HG02798 (cell line): Measurements from ENCODE around the gene MAGEF1.

Source experiments
- ATAC-seq: cut with Tn5 transposase; IDR thresholded peaks from one replicate; pipeline ENCODE4 v1.9.1; 2021; ENCODE audit warnings: mild to moderate bottlenecking; ENCODE audit not compliant: unreplicated experiment, poor library complexity

Gene MAGEF1

DNA sequence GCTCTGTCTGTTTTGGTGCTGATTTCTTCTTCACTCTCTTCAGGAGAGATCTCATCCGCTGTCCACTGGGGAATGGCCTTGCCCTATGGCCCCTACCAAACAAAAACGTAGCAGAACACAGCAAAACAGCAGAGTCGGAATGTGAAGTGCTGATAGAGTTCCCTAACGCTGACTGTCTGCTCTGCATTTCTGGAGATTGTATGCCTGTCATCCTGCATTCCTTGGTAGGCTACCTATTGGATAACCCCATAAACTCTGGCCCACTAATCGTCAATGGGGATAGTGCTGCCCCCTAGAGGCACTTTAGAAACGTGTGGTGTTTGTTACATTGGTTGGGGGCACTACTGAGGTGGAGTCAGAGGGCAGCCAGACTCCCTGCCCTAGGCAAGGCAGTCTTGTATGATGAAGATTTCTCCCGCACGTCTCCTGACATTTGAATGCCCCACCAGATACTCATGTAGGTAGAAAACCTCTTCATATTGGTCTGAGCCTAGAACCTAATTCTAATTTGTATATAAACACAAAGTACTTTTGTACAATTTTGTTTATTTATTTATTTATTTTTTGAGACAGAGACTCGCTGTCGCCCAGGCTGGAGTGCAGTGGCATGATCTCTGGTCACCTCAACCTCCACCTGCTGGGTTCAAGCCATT is 15.6 kb upstream of the MAGEF1 start:
- ATAC-seq: no peak

- no peak for ATAC-seq
These were observed 14.6 kb upstream of the MAGEF1 start for GRCh38 chr3:184726497-184726896.

- ATAC-seq: no peak
These were observed 13.4 kb upstream of the MAGEF1 start for GRCh38 chr3:184725176-184725719.

DNA sequence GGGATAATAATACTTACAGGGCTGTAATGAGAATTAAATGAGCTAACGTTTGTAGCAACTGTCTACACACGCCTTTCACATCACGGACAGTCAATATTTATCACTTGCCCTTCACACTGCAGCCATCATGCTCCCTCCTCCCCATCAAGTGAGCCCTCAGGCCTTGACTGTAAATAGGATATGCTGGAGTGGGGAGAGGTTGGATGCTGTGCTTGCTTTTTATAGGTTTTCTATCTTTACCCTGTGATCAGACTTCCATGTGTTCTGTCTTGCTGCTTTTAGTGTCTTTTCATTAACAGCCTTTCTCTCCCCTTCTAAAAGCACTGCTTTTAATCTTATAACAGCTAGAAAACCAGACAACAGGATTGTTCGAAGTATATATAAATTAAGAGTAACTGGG is 12.8 kb upstream of the MAGEF1 start:
- no peak for ATAC-seq

DNA sequence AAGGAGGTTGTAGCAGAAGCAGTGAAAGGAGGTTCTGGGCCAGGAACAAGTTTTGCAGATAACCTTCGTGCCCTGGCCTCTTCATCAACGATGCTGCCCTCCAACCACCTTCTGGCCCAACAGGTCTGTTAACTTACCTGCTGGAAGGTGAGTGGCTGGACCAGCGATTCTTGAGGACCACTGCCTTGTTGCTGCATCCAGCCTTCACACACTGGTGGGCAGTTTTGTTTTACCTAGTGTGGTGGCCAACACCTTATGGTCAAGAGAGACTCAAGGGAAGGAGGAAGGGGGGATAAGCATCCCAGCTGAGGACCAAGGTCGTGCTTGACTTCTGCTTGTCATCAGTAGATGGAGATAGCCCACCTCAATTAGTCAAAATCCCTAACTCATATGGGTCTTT is 7.8 kb upstream of the MAGEF1 start:
- no peak for ATAC-seq

- ATAC-seq: no peak
These were observed 6.6 kb upstream of the MAGEF1 start for GRCh38 chr3:184718431-184718830.

DNA sequence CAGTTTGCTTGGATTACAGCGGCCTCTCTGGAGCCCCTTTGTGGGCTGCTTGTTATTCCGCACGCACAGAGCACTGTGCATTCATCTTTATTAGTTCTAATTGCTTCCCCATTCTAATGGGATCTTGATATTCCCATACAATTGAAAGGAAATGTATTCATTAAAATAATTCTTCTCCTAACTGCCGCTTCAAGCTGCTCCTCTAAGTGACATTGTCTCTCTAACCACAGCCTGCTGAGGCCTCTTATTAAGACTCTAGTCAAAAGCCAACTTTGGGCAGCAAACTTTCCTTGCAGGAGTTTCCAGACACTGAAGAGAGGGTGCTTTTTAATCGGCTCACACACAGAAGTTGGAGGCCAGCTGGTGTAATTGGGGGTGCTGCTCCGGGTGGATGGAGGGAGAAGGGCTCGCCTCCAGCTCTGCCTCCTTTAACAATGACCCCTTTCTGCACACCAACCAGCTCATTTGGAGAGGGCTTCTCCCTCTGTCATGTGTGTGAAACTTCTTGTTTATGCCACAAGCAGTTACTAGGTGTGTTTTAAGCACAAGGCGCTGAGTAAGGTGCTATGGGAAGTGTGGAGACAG is 5.6 kb upstream of the MAGEF1 start:
- ATAC-seq: no peak

- no peak for ATAC-seq
These were observed 4.9 kb upstream of the MAGEF1 start for GRCh38 chr3:184716622-184717398.

GRCh38 chr3:184715943-184716621 is 4.2 kb upstream of the MAGEF1 start:
- no peak for ATAC-seq

DNA sequence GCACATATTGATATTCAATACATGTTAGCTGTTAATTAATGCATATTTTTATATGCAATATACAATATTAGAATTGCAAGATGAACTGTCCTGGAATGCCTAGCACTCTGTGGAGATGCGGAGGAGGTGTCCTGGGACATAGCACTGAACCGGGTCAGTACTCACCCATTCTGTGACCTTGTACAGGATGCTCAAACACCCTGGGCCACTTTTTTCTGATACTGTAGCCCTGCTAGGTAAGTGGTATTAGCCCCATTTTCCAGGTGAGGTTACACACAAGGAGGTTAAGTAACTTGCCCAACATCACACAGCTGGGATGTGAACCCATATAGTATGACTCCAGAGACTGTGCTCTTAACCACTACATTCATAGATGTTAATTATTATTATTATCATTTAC is 1.7 kb upstream of the MAGEF1 start:
- ATAC-seq: no peak

DNA sequence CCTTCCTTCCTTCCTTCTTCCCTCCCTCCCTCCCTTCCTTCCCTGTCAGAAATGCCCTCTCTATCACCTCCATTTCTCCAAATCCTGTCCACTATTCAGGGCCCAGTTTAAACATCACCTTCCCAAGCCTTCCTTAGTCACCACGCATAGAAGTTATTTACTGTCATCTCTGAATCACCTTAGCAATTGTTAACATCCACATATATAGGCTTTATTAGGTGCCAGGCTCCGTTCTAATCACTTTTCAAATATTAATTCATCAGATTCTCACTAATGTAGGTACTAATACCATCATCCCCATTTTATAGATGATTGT is 1.1 kb upstream of the MAGEF1 start:
- ATAC-seq: no peak

DNA sequence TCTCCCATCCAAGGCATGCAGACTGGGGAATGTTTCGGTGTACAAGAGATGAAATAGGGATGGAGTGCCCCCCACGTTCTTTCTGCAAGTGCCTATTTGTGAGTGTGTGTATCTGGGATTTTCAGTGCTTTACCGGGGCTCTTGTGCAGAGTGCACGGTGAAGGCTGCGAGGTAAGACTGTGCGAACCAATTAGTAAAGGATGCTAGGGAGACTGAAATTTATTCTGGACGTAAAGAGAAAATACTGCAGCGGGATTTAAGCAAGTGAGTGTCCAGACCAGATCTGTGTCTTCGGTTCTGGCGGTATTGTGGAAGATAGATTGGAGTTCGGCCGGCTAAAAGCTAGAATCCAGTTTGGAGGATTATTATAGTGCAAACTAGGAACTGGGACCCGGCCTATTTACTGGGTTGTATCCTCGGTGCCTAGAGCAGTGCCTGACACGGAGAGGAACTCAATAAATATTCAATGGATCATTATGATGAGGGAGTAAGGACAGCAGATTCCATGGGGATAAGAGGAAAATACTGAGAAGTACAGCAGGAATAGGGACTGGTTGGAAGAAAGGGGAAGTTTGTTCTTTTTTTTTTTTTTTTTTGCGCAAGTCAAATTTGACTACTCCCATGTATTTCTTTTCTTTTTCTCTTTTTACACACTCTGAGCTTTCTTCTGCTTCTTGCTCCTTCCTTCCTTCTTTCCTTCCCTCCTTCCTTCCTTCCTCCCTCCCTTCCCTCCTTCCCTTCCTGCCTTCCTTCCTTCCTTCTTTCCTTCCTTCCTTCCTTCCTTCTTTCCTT is 580 bp upstream of the MAGEF1 start:
- ATAC-seq: peak; percentile 18

GRCh38 chr3:184710870-184711492 is 883 bp downstream of the MAGEF1 start:
- peak; percentile 55 for ATAC-seq

DNA sequence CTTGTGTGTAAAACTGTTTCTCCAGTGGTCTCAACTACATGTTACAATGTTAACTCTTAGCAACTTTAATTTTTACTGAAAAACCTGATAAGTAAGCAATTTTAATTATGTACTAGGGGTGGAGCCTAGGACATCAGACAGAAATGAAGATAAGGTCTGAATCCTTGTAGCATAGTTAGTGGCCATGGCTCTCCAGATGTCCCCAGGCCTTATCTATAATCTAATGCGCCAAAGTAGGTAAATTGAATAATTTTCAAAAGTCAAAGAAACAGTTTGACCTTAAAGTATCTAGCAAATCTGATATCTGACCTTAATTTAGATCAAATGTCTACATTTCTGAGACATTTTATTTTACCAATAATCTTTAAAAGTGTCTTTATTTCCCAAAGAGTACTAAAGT is 8.2 kb downstream of the MAGEF1 start:
- ATAC-seq: no peak

- ATAC-seq: no peak
These were observed 11.1 kb downstream of the MAGEF1 start for GRCh38 chr3:184700759-184701158.

DNA sequence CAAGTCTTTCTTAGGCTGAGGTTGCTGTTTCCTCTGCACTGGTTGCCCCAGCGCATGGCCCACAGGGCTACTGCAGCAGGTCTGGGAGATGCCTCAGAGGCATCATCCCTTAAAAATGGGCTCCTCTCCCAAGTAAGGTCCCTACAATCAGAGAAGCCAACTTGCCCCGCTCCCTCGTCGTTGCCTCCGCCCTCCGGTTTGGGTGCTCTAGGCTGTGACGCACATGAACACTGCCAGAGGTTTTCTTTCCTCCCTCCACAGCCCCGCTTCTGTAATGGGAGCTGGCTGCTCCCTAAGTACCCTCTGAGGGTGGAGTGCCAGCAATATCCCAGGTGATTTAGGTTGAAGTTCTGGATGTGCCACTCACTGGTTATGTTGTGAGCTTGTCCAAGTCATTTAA is 14.0 kb downstream of the MAGEF1 start:
- no peak for ATAC-seq

DNA sequence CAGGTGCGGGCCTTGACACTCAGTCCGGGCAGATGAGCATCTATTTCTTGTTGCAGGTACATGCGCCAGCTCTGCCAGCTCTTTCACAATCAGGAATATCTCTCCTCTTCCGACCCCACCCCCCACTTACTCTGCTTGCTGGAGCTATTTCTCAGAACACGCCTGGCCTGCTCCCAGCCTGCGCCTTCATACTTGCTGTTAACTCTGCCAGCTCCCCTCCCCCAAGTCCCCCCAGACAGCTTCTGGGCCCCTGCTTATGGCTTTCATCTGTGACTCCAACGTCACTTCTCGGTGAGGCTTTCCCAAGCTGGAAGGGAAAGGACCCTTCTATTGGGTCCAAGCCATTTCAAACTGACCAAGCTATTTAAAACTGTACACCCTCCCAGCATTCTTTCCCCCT is 15.2 kb downstream of the MAGEF1 start:
- no peak for ATAC-seq

DNA sequence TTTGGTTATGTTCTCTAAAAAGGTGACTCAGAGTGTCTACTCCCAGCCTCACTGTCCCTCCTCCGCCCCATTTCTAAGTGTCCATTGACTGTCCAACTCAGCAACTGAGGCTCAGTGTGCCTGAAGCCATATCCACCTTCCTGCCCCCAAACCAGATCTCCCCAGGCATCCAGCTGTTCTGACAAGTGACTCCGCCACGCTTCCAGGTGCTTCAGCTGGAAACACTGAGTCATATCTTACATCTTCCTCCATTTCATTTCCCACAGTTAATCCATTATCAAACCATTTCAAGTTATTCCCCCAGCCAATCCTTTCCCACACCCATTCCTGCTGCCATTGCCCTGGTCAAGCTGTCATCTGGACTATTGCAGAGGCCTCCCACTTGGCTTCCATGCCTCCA is 17.1 kb downstream of the MAGEF1 start:
- no peak for ATAC-seq

- no peak for ATAC-seq
These were observed 17.7 kb downstream of the MAGEF1 start for GRCh38 chr3:184694133-184694665.
